Measurements from ENCODE around the gene RANBP6. TPM values are rescaled to one million over a fixed set of nuclear protein-coding genes. Genes with fewer than 3 reads are reported as not detected.
A peak's percentile ranks its signal among the peaks of the same experiment; 100 is the strongest.

RANBP6 gene
- total RNA-seq, 2 donors from 2014 or later = 6.6 to 11.4 TPM

- intact Hi-C loops (cut with DNase I) = no loop called here
- no peak for TF ChIP-seq POLR2A (IDR thresholded peaks at IDR 0.05)
- no peak for TF ChIP-seq CTCF (IDR thresholded peaks at IDR 0.05)
- DNase-seq = no peak
- Histone ChIP-seq H3K4me3 (no peak overlapping the region), H3K4me1 (peaks cover 12% of the 10 kb centered on the region), H3K36me3 (replicated peaks in 1 of 2; ENCODE audit: insufficient read depth in 1 of 2, low read depth in 2 of 2) (no peaks in the 10 kb centered on the region), H3K9me3 (no peaks in the 10 kb centered on the region), H3K27me3 (no peaks in the 10 kb centered on the region), H3K27ac (peak overlapping the region in 1 of 4 donors; percentile 19)
- ATAC-seq = peak; percentile 18
- WGBS, 2 donors = 44 to 65% methylated on average over 2 of the region's 2 CpGs
Observed at GRCh38 chr9:5976674-5977397, 38.6 kb downstream of the RANBP6 start.

- Histone ChIP-seq H3K36me3 (replicated peaks in 1 of 2; ENCODE audit: insufficient read depth in 1 of 2, low read depth in 2 of 2) (peaks cover 0 to 3% of the 10 kb centered on the region in 2 donors), H3K27me3 (no peaks in the 10 kb centered on the region), H3K4me1 (peaks cover 6% of the 10 kb centered on the region), H3K4me3 (no peak overlapping the region), H3K27ac (no peak overlapping the region), H3K9me3 (no peaks in the 10 kb centered on the region)
- ATAC-seq (no peak), DNase-seq (no peak)
- TF ChIP-seq POLR2A (IDR thresholded peaks at IDR 0.05) = no peak
- no peak for TF ChIP-seq CTCF (IDR thresholded peaks at IDR 0.05)
- intact Hi-C loops (cut with DNase I) = no loop called here
Observed at GRCh38 chr9:5971740-5972139, 43.7 kb downstream of the RANBP6 start.

Small RNA genes within 50 kb of the gene (microRNA-seq; reads per million reads assigned to microRNA genes)
- 0 to 0.45 reads per million in 2 donors for gene MIR4665 (ENCODE audit: borderline number of aligned reads in 2 of 2, borderline replicate concordance in 2 of 2)

Small RNA genes within 50 kb of the gene (small RNA-seq; reads per million reads assigned to genes)
- not detected for gene MIR4665

Other genes starting within 250 kb of the RANBP6 start
- 10 to 100 TPM; 11.2 to 11.9 TPM for gene ERMP1, start 182.5 kb downstream of the RANBP6 start, total RNA-seq
- not detected for gene MLANA, start 124.7 kb downstream of the RANBP6 start, total RNA-seq
- 1 to 10 TPM; 4.0 to 6.2 TPM for gene IL33, start 200.2 kb upstream of the RANBP6 start, total RNA-seq